Fibroblast of peridontal ligament (primary cell): ENCODE data around the gene HMSD.

Experiments
- DNase-seq: peaks from one replicate; pipeline ENCODE4 v3.0.0-alpha.2; 2010; ENCODE audit errors: extremely low read depth

HMSD gene

GRCh38 chr18:63956755-63957154 is 7.7 kb downstream of the HMSD start:
- no peak for DNase-seq

- no peak for DNase-seq
These were observed 11.8 kb downstream of the HMSD start for GRCh38 chr18:63960891-63961290.

- no peak for DNase-seq
These were observed 12.4 kb downstream of the HMSD start for GRCh38 chr18:63961435-63961980.

- DNase-seq = no peak
These were observed 13.0 kb downstream of the HMSD start for GRCh38 chr18:63962137-63962536.

- DNase-seq = peak; percentile 78
These were observed 14.6 kb downstream of the HMSD start for GRCh38 chr18:63963615-63964256.

- DNase-seq = no peak
These were observed 15.8 kb downstream of the HMSD start for GRCh38 chr18:63964908-63965307.

GRCh38 chr18:63965716-63966330 is 16.7 kb downstream of the HMSD start:
- DNase-seq = no peak

GRCh38 chr18:63969942-63970808 is 21.1 kb downstream of the HMSD start, which contains the start of gene SERPINB8:
SERPINB8 (plus strand) TSS chr18:63970081; CDS start chr18:63978309, 8,228 bp downstream.
- peak; percentile 94 for DNase-seq

- no peak for DNase-seq
These were observed 21.7 kb downstream of the HMSD start for GRCh38 chr18:63970809-63971205.

- DNase-seq = no peak
These were observed 22.4 kb downstream of the HMSD start for GRCh38 chr18:63971320-63972001.

- DNase-seq = no peak
These were observed 22.9 kb downstream of the HMSD start for GRCh38 chr18:63972002-63972376.

- peak; percentile 51 for DNase-seq
These were observed 25.9 kb downstream of the HMSD start for GRCh38 chr18:63974991-63975390.

GRCh38 chr18:63975628-63976027 is 26.5 kb downstream of the HMSD start:
- no peak for DNase-seq

- DNase-seq = no peak
These were observed 27.9 kb downstream of the HMSD start for GRCh38 chr18:63977040-63977439.

- peak; percentile 83 for DNase-seq
These were observed 30.4 kb downstream of the HMSD start for GRCh38 chr18:63979409-63979920.

GRCh38 chr18:63980027-63980426 is 30.9 kb downstream of the HMSD start:
- DNase-seq = peak; percentile 18

- DNase-seq = no peak
These were observed 31.9 kb downstream of the HMSD start for GRCh38 chr18:63980896-63981460.

- no peak for DNase-seq
These were observed 32.6 kb downstream of the HMSD start for GRCh38 chr18:63981719-63982118.

GRCh38 chr18:63982361-63982760 is 33.3 kb downstream of the HMSD start:
- DNase-seq = no peak

- no peak for DNase-seq
These were observed 37.8 kb downstream of the HMSD start for GRCh38 chr18:63986885-63987284.

GRCh38 chr18:63987743-63988142 is 38.6 kb downstream of the HMSD start:
- DNase-seq = peak; percentile 17
